HL-60 (cell line): ENCODE results near the gene CLN6.
"Not testable (repeated sequence)": the region's sequence is repeated elsewhere in the genome, so short reads cannot be mapped to it uniquely, and the experiment has no call there.

Source experiments
- DNase-seq, 2 experiments: peaks; one replicate each; pipeline ENCODE4 v3.0.0-alpha.2; 2010 to 2020; ENCODE audit warnings: low read depth in 1 of 2, low spot score in 1 of 2
- H3K27ac ChIP-seq: fragments of 250-450 bp; sonication (Bioruptor Pico); replicated peaks from 2 replicates; pipeline ENCODE4 v1.5.1; 2020; ENCODE audit warnings: mild to moderate bottlenecking, moderate library complexity
- H3K27me3 ChIP-seq: fragments of 250-450 bp; sonication (Bioruptor Pico); 2 replicates; pipeline ENCODE4 v1.5.1; 2021; ENCODE audit warnings: mild to moderate bottlenecking, moderate library complexity; ENCODE audit not compliant: insufficient read depth, poor library complexity, severe bottlenecking
- H3K4me3 ChIP-seq: replicated peaks from 2 replicates; pipeline ENCODE4 v1.5.1; 2011; ENCODE audit warnings: mild to moderate bottlenecking, control low read depth, low read length; ENCODE audit not compliant: insufficient read depth
- GABPA ChIP-seq: IDR thresholded peaks from 2 replicates; pipeline ENCODE4 v1.6.1; 2012; ENCODE audit warnings: low read depth
- POLR2AphosphoS5 ChIP-seq: IDR thresholded peaks from 2 replicates; pipeline ENCODE4 v1.6.1; 2012; ENCODE audit warnings: low read depth
- SPI1 ChIP-seq: IDR thresholded peaks from 2 replicates; pipeline ENCODE4 v1.6.1; 2012; ENCODE audit warnings: low read depth, mild to moderate bottlenecking, borderline replicate concordance
- TF ChIP-seq, protein P1 (sequence below): IDR thresholded peaks from one replicate; pipeline ENCODE4 v1.5.1; 2011; ENCODE audit warnings: low read length, control low read depth, inconsistent platforms; ENCODE audit not compliant: insufficient read depth
- TF ChIP-seq, protein P2 (sequence below): IDR thresholded peaks from 2 replicates; pipeline ENCODE4 v1.6.1; 2012; ENCODE audit warnings: low read depth; ENCODE audit not compliant: insufficient replicate concordance

Gene CLN6

DNA sequence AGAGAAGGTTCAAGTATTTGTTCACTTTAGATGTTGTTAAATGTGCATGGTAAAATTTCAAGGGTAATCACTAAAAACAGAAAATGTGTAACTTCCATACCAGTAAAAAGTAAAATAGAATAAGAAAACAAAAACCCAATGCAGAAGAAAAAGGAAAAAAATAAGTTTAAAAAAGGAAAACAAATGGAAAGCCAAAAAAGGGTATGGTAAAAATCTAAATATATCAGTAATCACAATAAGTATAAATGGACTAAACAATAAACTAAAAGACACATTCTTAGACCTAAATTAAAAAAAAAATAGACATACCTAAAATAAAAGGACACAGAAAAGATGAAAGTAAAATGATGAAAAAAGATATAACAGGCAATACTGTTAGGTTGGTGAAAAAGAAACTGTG, 9.5 kb upstream of the CLN6 start:
- no peak for DNase-seq
- no peak overlapping the region for H3K4me3 ChIP-seq
- TF ChIP-seq, protein P1, sequence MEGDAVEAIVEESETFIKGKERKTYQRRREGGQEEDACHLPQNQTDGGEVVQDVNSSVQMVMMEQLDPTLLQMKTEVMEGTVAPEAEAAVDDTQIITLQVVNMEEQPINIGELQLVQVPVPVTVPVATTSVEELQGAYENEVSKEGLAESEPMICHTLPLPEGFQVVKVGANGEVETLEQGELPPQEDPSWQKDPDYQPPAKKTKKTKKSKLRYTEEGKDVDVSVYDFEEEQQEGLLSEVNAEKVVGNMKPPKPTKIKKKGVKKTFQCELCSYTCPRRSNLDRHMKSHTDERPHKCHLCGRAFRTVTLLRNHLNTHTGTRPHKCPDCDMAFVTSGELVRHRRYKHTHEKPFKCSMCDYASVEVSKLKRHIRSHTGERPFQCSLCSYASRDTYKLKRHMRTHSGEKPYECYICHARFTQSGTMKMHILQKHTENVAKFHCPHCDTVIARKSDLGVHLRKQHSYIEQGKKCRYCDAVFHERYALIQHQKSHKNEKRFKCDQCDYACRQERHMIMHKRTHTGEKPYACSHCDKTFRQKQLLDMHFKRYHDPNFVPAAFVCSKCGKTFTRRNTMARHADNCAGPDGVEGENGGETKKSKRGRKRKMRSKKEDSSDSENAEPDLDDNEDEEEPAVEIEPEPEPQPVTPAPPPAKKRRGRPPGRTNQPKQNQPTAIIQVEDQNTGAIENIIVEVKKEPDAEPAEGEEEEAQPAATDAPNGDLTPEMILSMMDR: no peak
- TF ChIP-seq, protein P2, sequence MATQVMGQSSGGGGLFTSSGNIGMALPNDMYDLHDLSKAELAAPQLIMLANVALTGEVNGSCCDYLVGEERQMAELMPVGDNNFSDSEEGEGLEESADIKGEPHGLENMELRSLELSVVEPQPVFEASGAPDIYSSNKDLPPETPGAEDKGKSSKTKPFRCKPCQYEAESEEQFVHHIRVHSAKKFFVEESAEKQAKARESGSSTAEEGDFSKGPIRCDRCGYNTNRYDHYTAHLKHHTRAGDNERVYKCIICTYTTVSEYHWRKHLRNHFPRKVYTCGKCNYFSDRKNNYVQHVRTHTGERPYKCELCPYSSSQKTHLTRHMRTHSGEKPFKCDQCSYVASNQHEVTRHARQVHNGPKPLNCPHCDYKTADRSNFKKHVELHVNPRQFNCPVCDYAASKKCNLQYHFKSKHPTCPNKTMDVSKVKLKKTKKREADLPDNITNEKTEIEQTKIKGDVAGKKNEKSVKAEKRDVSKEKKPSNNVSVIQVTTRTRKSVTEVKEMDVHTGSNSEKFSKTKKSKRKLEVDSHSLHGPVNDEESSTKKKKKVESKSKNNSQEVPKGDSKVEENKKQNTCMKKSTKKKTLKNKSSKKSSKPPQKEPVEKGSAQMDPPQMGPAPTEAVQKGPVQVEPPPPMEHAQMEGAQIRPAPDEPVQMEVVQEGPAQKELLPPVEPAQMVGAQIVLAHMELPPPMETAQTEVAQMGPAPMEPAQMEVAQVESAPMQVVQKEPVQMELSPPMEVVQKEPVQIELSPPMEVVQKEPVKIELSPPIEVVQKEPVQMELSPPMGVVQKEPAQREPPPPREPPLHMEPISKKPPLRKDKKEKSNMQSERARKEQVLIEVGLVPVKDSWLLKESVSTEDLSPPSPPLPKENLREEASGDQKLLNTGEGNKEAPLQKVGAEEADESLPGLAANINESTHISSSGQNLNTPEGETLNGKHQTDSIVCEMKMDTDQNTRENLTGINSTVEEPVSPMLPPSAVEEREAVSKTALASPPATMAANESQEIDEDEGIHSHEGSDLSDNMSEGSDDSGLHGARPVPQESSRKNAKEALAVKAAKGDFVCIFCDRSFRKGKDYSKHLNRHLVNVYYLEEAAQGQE: no peak
- no peak for TF ChIP-seq POLR2AphosphoS5
- no peak for TF ChIP-seq SPI1
- no peak for TF ChIP-seq GABPA
- no peak overlapping the region for H3K27ac ChIP-seq
- no peaks in the 10 kb centered on the region for H3K27me3 ChIP-seq

DNA sequence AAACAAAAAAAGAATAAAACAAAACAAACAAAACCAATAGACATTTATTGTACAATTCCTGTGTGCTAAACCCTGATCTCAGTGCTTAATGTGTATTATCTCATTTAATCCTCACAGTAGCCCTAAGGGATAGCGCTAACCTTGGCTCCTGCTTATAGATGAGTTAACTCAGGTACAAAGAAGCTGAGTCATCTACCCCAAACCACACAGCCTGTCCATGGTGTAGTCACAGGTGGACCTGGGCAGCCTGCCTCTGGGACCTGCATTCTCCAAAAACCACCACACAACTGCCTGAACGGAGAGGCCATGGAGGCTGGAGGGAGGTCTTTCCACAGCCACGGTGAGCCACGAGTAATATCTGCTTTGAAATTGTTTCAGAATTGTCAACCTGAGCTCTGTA, 5.5 kb upstream of the CLN6 start:
- Histone ChIP-seq H3K4me3 (no peak overlapping the region), H3K27ac (no peak overlapping the region), H3K27me3 (no peaks in the 10 kb centered on the region)
- TF ChIP-seq POLR2AphosphoS5: no peak
- TF ChIP-seq SPI1: no peak
- TF ChIP-seq, protein P1: no peak
- TF ChIP-seq, protein P2: no peak
- TF ChIP-seq GABPA: no peak
- no peak for DNase-seq

DNA sequence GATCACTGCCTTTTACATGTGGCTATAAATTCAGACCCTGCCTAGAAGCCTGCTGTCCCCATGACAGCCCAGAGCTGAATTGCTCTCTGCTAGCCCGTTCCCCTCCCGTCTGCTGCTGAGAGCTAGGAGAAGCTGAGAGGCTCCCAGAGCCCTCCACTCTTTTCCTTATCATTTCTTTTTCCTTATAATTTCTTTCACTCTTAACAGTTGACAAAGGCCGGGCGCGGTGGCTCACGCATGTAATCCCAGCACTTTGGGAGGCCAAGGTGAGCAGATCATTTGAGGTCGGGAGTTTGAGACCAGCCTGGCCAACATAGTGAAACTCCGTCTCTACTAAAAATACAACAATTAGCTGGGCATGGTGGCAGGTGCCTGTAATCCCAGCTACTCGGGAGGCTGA, 5.0 kb upstream of the CLN6 start:
- not testable (repeated sequence) for H3K4me3 ChIP-seq, DNase-seq, H3K27me3 ChIP-seq, H3K27ac ChIP-seq

DNA sequence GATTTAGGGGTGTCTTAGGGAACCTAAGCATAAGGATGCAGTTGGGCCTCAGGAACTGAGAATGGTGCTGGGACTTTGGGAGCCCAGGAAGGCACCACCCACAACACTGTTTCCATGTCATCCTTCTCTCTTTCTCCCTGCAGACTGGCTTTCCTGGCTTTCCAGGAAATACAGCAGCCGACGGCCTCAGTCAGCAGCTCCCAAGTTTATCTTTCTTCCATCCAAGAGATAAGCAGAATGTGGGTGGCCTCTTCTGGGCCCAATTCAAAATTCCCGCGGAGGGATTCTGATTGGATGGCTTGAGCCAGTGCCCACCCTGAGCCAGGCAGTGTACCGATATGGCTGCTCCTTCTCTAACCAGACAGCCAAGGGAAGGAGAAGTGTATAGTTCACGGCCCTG, 4.5 kb upstream of the CLN6 start:
- no peak for DNase-seq
- TF ChIP-seq POLR2AphosphoS5 (no peak), GABPA (no peak), SPI1 (no peak)
- TF ChIP-seq, protein P1: no peak
- TF ChIP-seq, protein P2: no peak
- H3K27ac ChIP-seq: no peak overlapping the region; the same call in 1 of the 2 replicates
- no peaks in the 10 kb centered on the region for H3K27me3 ChIP-seq
- H3K4me3 ChIP-seq: no peak overlapping the region
